Gastroesophageal sphincter (tissue), 3 donors: ENCODE data around the gene EMP2.

ENCODE experiments used
- EP300 ChIP-seq: sonication (generic); formaldehyde crosslinking; IDR thresholded peaks from one replicate; pipeline ENCODE4 v1.6.1; 2017; ENCODE audit warnings: antibody characterized with exemption, mild to moderate bottlenecking
- POLR2A ChIP-seq, 2 donors: fragments of 450-650 bp; IDR thresholded peaks; one replicate each; pipeline ENCODE4 v1.6.1; 2017; ENCODE audit warnings: antibody characterized with exemption in 2 of 2, mild to moderate bottlenecking in 2 of 2, moderate library complexity in 1 of 2
- POLR2AphosphoS5 ChIP-seq: sonication (generic); formaldehyde crosslinking; IDR thresholded peaks from one replicate; pipeline ENCODE4 v1.6.1; 2017; ENCODE audit warnings: antibody characterized with exemption
- TF ChIP-seq, protein P1 (sequence below), 4 experiments: fragments of 200-600 bp in 2 of 4; fragments of 450-650 bp in 2 of 4; sonication (generic) in 1 of 4; IDR thresholded peaks; one replicate each; pipeline ENCODE4 v1.5.1; 2017 to 2019; ENCODE audit warnings: antibody characterized with exemption in 4 of 4, mild to moderate bottlenecking in 2 of 4, moderate library complexity in 2 of 4

DNA sequence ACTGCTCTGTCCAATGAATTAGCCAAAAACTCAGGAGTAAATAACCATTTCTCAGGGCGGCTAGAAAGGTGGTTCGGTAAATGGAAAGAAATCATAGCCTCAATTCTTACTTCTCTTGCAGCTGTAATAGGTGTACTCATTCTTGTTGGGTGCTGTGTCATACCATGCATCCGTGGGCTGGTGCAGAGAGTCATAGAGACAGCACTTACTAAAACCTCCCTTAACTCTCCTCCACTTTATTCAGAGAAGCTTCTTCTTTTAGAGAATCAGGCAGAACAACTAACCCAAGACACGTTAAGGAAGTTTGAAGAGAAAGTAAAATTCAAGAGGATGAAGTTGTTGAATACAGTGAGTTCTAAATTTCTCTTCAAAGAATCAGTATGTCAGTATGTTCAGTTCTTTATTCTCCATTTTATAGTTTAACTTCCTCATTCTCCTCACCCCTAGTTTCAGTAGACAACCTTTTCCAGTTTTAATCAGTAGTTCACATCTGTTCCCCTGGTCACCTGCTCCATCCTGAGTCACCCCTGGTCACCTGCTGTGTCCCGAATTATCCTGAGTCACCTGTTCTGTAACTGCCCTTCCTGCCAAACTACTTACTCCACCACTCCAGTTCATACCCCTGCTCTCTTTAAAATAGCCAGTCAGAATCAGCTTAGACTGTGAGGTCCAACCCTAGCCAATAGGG, 85.9 kb downstream of the EMP2 start:
- no peak for TF ChIP-seq POLR2A (IDR thresholded peaks at IDR 0.05)
- TF ChIP-seq, protein P1, sequence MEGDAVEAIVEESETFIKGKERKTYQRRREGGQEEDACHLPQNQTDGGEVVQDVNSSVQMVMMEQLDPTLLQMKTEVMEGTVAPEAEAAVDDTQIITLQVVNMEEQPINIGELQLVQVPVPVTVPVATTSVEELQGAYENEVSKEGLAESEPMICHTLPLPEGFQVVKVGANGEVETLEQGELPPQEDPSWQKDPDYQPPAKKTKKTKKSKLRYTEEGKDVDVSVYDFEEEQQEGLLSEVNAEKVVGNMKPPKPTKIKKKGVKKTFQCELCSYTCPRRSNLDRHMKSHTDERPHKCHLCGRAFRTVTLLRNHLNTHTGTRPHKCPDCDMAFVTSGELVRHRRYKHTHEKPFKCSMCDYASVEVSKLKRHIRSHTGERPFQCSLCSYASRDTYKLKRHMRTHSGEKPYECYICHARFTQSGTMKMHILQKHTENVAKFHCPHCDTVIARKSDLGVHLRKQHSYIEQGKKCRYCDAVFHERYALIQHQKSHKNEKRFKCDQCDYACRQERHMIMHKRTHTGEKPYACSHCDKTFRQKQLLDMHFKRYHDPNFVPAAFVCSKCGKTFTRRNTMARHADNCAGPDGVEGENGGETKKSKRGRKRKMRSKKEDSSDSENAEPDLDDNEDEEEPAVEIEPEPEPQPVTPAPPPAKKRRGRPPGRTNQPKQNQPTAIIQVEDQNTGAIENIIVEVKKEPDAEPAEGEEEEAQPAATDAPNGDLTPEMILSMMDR (IDR thresholded peaks at IDR 0.05): no peak
- TF ChIP-seq POLR2AphosphoS5: no peak
- no peak for TF ChIP-seq EP300
